NCI-H2171 (cell line): ENCODE data around the gene UQCRH.
"Not testable (repeated sequence)": the region's sequence is repeated elsewhere in the genome, so short reads cannot be mapped to it uniquely, and the experiment has no call there.

Source experiments
- DNase-seq: peaks from one replicate; lab custom pipeline; 2025; lab: John Stamatoyannopoulos, UW

The UQCRH gene

GRCh38 chr1:46333300-46334029, 30.0 kb downstream of the UQCRH start:
- DNase-seq = no peak

GRCh38 chr1:46334030-46334384, 30.5 kb downstream of the UQCRH start:
- DNase-seq = no peak

GRCh38 chr1:46335081-46335480, 31.6 kb downstream of the UQCRH start:
- no peak for DNase-seq

- not testable (repeated sequence) for DNase-seq
Measured at GRCh38 chr1:46337409-46337808, 33.9 kb downstream of the UQCRH start.

- DNase-seq = peak; percentile 93
Measured at GRCh38 chr1:46340404-46341221, 37.1 kb downstream of the UQCRH start, which contains the start of gene NSUN4. Gene NSUN4, plus strand, starts transcription at chr1:46340807. Its CDS starts 20 bp downstream, at chr1:46340827.

GRCh38 chr1:46341222-46342083, 38.0 kb downstream of the UQCRH start:
- no peak for DNase-seq

- no peak for DNase-seq
Measured at GRCh38 chr1:46342084-46342656, 38.7 kb downstream of the UQCRH start.

GRCh38 chr1:46342677-46343350, 39.3 kb downstream of the UQCRH start:
- DNase-seq = no peak

- no peak for DNase-seq
Measured at GRCh38 chr1:46343351-46343695, 39.8 kb downstream of the UQCRH start.

- no peak for DNase-seq
Measured at GRCh38 chr1:46343705-46344104, 40.2 kb downstream of the UQCRH start.

- no peak for DNase-seq
Measured at GRCh38 chr1:46344481-46344880, 41.0 kb downstream of the UQCRH start.

- no peak for DNase-seq
Measured at GRCh38 chr1:46345281-46345680, 41.8 kb downstream of the UQCRH start.

- no peak for DNase-seq
Measured at GRCh38 chr1:46352363-46352762, 48.9 kb downstream of the UQCRH start.

GRCh38 chr1:46355920-46356319, 52.4 kb downstream of the UQCRH start:
- DNase-seq = not testable (repeated sequence)

GRCh38 chr1:46362158-46362557, 58.7 kb downstream of the UQCRH start:
- no peak for DNase-seq

- DNase-seq = no peak
Measured at GRCh38 chr1:46363121-46363520, 59.6 kb downstream of the UQCRH start.

- DNase-seq = no peak
Measured at GRCh38 chr1:46364612-46365011, 61.1 kb downstream of the UQCRH start.

GRCh38 chr1:46365796-46366195, 62.3 kb downstream of the UQCRH start:
- DNase-seq = not testable (repeated sequence)
